ENCODE data around the gene FTO. TPM values are rescaled to one million over a fixed set of nuclear protein-coding genes. Genes with fewer than 3 reads are reported as not detected.

Gene FTO
- total RNA-seq, 2 donors from 2014 or later = 72.7 to 73.6 TPM

GRCh38 chr16:53713403-53714204 is 9.6 kb downstream of the FTO start:
- no peak overlapping the region for H3K27ac ChIP-seq
- 51% methylated on average over 3 of the region's 3 CpGs for WGBS
- no peak for TF ChIP-seq POLR2A (IDR thresholded peaks at IDR 0.05)
- no peak for TF ChIP-seq POLR2AphosphoS5 (IDR thresholded peaks at IDR 0.05)
- TF ChIP-seq, protein P1, sequence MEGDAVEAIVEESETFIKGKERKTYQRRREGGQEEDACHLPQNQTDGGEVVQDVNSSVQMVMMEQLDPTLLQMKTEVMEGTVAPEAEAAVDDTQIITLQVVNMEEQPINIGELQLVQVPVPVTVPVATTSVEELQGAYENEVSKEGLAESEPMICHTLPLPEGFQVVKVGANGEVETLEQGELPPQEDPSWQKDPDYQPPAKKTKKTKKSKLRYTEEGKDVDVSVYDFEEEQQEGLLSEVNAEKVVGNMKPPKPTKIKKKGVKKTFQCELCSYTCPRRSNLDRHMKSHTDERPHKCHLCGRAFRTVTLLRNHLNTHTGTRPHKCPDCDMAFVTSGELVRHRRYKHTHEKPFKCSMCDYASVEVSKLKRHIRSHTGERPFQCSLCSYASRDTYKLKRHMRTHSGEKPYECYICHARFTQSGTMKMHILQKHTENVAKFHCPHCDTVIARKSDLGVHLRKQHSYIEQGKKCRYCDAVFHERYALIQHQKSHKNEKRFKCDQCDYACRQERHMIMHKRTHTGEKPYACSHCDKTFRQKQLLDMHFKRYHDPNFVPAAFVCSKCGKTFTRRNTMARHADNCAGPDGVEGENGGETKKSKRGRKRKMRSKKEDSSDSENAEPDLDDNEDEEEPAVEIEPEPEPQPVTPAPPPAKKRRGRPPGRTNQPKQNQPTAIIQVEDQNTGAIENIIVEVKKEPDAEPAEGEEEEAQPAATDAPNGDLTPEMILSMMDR (IDR thresholded peaks at IDR 0.05) = no peak
- intact Hi-C loops (cut with DNase I) = no loop called here
- no peak for DNase-seq (ENCODE audit: low spot score)
- H3K4me3 ChIP-seq = no peak overlapping the region
- no peaks in the 10 kb centered on the region for H3K9me3 ChIP-seq
- H3K4me1 ChIP-seq (replicated peaks) = no peaks in the 10 kb centered on the region
- H3K27me3 ChIP-seq (replicated peaks; ENCODE audit: insufficient read depth) = no peaks in the 10 kb centered on the region
- no peaks in the 10 kb centered on the region for H3K36me3 ChIP-seq

- no peaks in the 10 kb centered on the region for H3K36me3 ChIP-seq
- TF ChIP-seq, protein P1 (IDR thresholded peaks at IDR 0.05) = no peak
- TF ChIP-seq POLR2AphosphoS5 (IDR thresholded peaks at IDR 0.05) (no peak), POLR2A (IDR thresholded peaks at IDR 0.05) (no peak)
- H3K27ac ChIP-seq = no peak overlapping the region
- intact Hi-C loops (cut with DNase I) = no loop called here
- 39% methylated on average over 7 of the region's 7 CpGs for WGBS
- H3K27me3 ChIP-seq (replicated peaks; ENCODE audit: insufficient read depth) = no peaks in the 10 kb centered on the region
- H3K4me1 ChIP-seq (replicated peaks) = no peaks in the 10 kb centered on the region
- no peak overlapping the region for H3K4me3 ChIP-seq
- H3K9me3 ChIP-seq = no peaks in the 10 kb centered on the region
- DNase-seq (ENCODE audit: low spot score) = no peak
These were observed 10.5 kb downstream of the FTO start for GRCh38 chr16:53714205-53715022.

DNA sequence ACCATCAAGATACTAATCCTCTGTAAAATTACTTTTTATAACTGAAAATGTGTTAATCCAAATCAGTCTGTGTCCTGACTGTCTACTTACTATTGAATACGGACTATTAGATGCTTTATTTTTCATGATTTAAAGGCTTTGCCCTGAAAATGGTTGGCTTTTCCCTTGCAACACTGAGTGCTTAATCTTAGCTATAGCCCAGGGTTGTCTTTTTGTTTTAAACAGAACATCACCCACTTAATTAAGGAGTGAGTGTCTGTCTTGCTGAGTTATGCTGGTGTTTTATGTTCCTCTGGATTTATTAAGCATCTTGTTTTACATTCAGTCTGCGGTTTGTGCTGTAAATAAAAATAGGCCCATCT is 11.0 kb downstream of the FTO start:
- WGBS = 72% methylated on average over 2 of the region's 2 CpGs
- TF ChIP-seq, protein P1 (IDR thresholded peaks at IDR 0.05) = no peak
- TF ChIP-seq POLR2A (IDR thresholded peaks at IDR 0.05) (no peak), POLR2AphosphoS5 (IDR thresholded peaks at IDR 0.05) (no peak)
- DNase-seq (ENCODE audit: low spot score) = no peak
- Histone ChIP-seq H3K4me3 (no peak overlapping the region), H3K36me3 (no peaks in the 10 kb centered on the region), H3K9me3 (no peaks in the 10 kb centered on the region), H3K27ac (no peak overlapping the region), H3K4me1 (replicated peaks) (no peaks in the 10 kb centered on the region), H3K27me3 (replicated peaks; ENCODE audit: insufficient read depth) (no peaks in the 10 kb centered on the region)
- intact Hi-C loops (cut with DNase I) = no loop called here

DNA sequence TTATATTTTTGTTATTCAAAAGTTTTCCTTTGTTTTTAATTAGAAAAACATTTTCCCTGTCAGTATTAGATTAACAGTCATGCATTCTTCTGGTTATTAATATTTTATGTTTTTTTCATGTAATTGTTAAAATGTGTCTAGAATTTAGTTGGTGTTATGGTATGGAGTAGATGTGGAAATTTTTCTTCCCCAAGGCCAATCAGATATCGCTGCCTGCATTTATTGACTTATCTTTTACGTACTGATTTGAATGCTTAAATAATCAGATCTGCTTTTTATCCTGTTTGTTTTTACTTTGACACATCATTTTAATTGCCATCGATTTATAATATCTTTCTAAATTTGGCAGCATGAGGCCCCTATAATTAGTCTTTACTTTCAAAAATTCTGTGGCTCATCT is 13.6 kb downstream of the FTO start:
- 78% methylated on average over 3 of the region's 3 CpGs for WGBS

More for the DNA sequence above, 13.6 kb downstream of the FTO start:
- H3K4me3 ChIP-seq = no peak overlapping the region
- H3K27me3 ChIP-seq (replicated peaks; ENCODE audit: insufficient read depth) = no peaks in the 10 kb centered on the region
- no peaks in the 10 kb centered on the region for H3K4me1 ChIP-seq (replicated peaks)
- H3K27ac ChIP-seq = no peak overlapping the region
- intact Hi-C loops (cut with DNase I) = no loop called here
- no peak for DNase-seq (ENCODE audit: low spot score)
- no peak for TF ChIP-seq POLR2A (IDR thresholded peaks at IDR 0.05)
- TF ChIP-seq, protein P1 (IDR thresholded peaks at IDR 0.05) = no peak
- TF ChIP-seq POLR2AphosphoS5 (IDR thresholded peaks at IDR 0.05) = no peak
- no peaks in the 10 kb centered on the region for H3K36me3 ChIP-seq
- no peaks in the 10 kb centered on the region for H3K9me3 ChIP-seq

All from prostate gland (tissue), 2 donors.